Measurements from ENCODE around the gene FAF1. TPM values are rescaled to one million over a fixed set of nuclear protein-coding genes. Genes with fewer than 3 reads are reported as not detected.

FAF1 gene
- total and polyA plus RNA-seq, 2 donors (not counting 3 experiments of a cell fraction or from before 2014, with no cell fraction given), result 9.0 to 57.6 TPM

GRCh38 chr1:50967416-50968157, 7.5 kb upstream of the FAF1 start:
- DNase-seq (ENCODE audit: low read depth, low spot score), result peak; percentile 23
- intact Hi-C loops (cut with micrococcal nuclease), result loop anchor here (1.0 to 10.0 kb wide), 8 partner anchors 7 to 327 kb away; partner anchors contain the start of gene FAF1
- H3K4me1 ChIP-seq (ENCODE audit: control insufficient read depth, extremely low read depth, insufficient read depth, low read length), result peaks cover 25% of the 10 kb centered on the region
- peak overlapping the region; percentile 79 for H3K9ac ChIP-seq (replicated peaks; ENCODE audit: extremely low read depth, insufficient read depth, low read length)
- no peaks in the 10 kb centered on the region for H3K36me3 ChIP-seq (ENCODE audit: control insufficient read depth in 2 of 2, extremely low read depth in 1 of 2, insufficient read depth in 2 of 2, low read length in 2 of 2)
- FAIRE-seq, result no peak
- CTCF ChIA-PET, result interaction anchor here (0.7 to 3.8 kb wide), 4 partner anchors 10 to 224 kb away, joined by 3 to 34 read pairs (median 20); no protein-coding TSS in a partner anchor
- peak overlapping the region; percentile 95 for H2AFZ ChIP-seq (ENCODE audit: low read depth, low read length)
- peak overlapping the region; percentile 31 to 90 (median 62) for H3K4me3 ChIP-seq (replicated peaks in 1 of 3; ENCODE audit: insufficient read depth in 1 of 3, low read depth in 1 of 3, low read length in 3 of 3)
- dilution Hi-C loops (cut with MboI; ENCODE audit: extremely low pct_ligation_motif_present, low sequenced_read_pairs), result no loop called here
- no peaks in the 10 kb centered on the region for H3K27me3 ChIP-seq (ENCODE audit: control insufficient read depth in 2 of 2, insufficient read depth in 2 of 2, low read length in 2 of 2)
- peak overlapping the region; percentile 93 for H3K4me2 ChIP-seq (ENCODE audit: insufficient read depth, low read length)
- BruUV-seq (replicated peaks), result no TSS peak
- POLR2A ChIA-PET, result interaction anchor here (1.2 kb wide), 1 partner anchor 10 kb away, joined by 8 read pairs; no protein-coding TSS in a partner anchor
- peaks cover 32% of the 10 kb centered on the region for H3K79me2 ChIP-seq (ENCODE audit: control insufficient read depth, insufficient read depth, low read length)
- no peaks in the 10 kb centered on the region for H3K9me1 ChIP-seq (replicated peaks; ENCODE audit: control insufficient read depth, extremely low read depth, insufficient read depth, low read length)
- no peaks in the 10 kb centered on the region for H4K20me1 ChIP-seq (replicated peaks; ENCODE audit: control insufficient read depth, extremely low read depth, insufficient read depth, low read length)
- TF ChIP-seq JUN (IDR thresholded peaks at IDR 0.05; ENCODE audit: borderline replicate concordance, insufficient read depth, insufficient read length, low read depth), result no peak
- TF ChIP-seq MAX (IDR thresholded peaks at IDR 0.05; ENCODE audit: insufficient read depth, insufficient read length), result no peak
- TF ChIP-seq, protein P1, sequence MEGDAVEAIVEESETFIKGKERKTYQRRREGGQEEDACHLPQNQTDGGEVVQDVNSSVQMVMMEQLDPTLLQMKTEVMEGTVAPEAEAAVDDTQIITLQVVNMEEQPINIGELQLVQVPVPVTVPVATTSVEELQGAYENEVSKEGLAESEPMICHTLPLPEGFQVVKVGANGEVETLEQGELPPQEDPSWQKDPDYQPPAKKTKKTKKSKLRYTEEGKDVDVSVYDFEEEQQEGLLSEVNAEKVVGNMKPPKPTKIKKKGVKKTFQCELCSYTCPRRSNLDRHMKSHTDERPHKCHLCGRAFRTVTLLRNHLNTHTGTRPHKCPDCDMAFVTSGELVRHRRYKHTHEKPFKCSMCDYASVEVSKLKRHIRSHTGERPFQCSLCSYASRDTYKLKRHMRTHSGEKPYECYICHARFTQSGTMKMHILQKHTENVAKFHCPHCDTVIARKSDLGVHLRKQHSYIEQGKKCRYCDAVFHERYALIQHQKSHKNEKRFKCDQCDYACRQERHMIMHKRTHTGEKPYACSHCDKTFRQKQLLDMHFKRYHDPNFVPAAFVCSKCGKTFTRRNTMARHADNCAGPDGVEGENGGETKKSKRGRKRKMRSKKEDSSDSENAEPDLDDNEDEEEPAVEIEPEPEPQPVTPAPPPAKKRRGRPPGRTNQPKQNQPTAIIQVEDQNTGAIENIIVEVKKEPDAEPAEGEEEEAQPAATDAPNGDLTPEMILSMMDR (IDR thresholded peaks at IDR 0.05; ENCODE audit: extremely low read depth in 1 of 2, insufficient read depth in 1 of 2, low read depth in 1 of 2, low read length in 2 of 2), result no peak
- TF ChIP-seq FOS (IDR thresholded peaks at IDR 0.05; ENCODE audit: borderline replicate concordance, insufficient read depth, low read length), result no peak
- no peak for TF ChIP-seq POLR2A (IDR thresholded peaks at IDR 0.05; ENCODE audit: low read depth, low read length)
- no peak for TF ChIP-seq EZH2 (IDR thresholded peaks at IDR 0.05; ENCODE audit: borderline replicate concordance, low read depth, low read length, severe bottlenecking)
- no peak for TF ChIP-seq POLR2AphosphoS5 (IDR thresholded peaks at IDR 0.05; ENCODE audit: insufficient read depth, low read depth, low read length)
- TF ChIP-seq MYC (IDR thresholded peaks at IDR 0.05; ENCODE audit: low read depth, low read length), result no peak
- TF ChIP-seq GATA2 (IDR thresholded peaks at IDR 0.05; ENCODE audit: insufficient read depth, insufficient read length, low read depth, low read length), result no peak
- peak overlapping the region; percentile 66 for H3K27ac ChIP-seq (ENCODE audit: insufficient read depth, low read depth, low read length)
- no peaks in the 10 kb centered on the region for H3K9me3 ChIP-seq (replicated peaks; ENCODE audit: control insufficient read depth, insufficient read depth, low read length)
